NCI-H2227 treated with DMSO at 0.1 percent for 48 hours (cell line): Measurements from ENCODE around the gene APOBEC3H.

Experiments used
- DNase-seq: peaks from one replicate; lab custom pipeline; 2025; lab: John Stamatoyannopoulos, UW

Gene APOBEC3H

DNA sequence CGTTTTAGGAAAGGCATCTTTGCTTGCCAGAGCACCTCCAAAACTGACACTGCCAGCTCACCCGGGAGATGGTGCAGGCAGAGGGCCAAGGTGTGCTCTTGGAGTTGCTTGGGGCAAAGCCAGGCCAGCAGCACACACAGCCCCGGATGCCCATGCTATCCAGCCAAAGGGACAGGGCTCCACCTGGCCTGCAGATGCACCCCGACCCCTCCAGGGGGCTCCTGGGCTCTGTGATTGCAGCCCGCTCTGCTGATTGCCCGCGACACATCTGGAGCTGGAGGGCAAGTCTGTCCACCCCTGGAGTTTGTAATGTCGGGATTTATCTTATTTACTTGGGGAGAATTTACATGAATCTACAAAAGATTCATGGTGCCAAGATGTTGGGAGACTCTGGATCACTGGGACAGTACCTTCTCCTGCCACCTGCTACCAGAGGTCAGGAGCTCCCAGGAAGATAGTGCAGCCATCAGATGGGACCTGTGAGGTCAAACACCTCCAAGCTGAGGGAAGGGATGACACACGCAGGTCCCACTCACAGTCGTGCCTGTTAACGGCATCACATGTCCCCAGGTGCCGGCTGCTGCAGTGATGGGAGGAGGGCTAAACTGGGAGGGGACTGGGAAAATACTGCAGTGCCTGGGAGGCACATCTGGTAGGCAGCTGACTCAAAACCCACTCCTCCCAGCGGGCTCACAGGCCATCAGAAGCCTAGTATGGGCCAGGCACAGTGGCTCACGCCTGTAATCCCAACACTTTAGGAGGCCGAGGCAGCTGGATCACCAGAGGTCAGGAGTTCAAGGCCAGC lies 38.2 kb downstream of the APOBEC3H start:
- no peak for DNase-seq

DNA sequence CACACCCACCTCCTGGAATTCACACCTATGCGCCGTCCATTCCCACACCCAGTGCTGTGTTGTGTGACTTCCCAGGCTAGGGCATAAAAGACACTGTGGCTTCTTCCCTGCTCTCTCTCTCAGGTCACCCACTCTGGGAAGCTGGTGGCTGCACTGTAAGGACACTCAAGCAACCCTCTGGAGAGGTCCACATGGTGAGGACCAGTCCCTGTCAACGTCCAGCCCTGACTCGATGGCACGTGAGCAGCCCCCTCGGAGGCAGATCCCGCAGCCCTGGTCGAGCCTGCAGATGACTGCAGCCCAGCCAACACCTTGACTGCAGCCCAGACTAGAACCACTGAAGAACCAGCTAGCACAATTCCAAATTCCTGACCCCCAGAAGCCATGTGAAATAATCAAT lies 39.3 kb downstream of the APOBEC3H start:
- DNase-seq, result no peak

DNA sequence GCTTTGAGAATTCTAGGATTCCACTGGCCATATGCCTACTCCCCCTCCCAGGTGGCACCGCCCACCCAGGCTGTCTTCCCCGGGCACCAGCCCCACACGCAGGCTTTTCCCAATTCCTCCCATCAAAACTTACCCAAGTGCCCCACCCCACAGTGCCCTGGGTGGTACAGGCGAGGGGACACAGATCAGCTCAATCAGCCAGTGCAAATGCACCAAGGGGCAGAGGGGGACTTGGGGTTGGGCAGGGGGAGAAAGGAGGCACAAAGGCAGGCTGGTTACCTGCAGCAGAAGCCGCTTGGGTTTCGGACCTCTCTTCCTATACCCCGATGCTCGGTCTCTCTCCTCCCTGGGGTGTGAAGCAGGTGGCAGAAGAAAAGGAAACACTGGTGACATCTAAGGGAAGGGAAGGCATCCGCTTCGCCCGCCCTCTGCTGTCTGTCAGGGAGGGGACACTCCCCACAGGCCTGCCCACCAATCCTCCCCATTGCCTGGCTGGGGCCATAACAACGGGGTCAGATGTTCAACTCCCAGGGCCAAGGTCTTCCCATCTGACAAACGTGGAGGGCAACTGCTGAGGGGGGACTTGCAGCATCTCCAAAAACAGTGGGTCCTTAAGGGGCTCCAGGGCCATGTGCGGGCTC lies 41.4 kb downstream of the APOBEC3H start:
- DNase-seq, result no peak

DNA sequence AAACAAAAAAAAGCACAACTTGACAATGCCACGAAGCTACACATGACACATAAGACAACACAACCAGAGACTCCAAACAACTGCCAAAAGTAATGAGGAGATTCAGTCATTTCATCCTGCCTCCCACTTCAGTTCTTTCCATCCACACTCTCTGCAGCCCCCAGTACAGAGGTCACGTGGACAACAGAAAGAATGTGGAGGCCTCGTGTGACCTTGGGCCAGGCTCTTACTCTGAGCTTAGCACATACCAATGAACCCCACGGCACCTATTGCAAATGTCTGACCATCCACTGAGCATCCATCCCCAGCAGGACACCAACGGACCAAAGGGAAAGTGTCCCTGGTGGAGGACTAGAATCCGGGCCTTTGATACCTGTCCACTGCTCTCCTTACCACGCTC lies 42.9 kb downstream of the APOBEC3H start:
- DNase-seq, result no peak

DNA sequence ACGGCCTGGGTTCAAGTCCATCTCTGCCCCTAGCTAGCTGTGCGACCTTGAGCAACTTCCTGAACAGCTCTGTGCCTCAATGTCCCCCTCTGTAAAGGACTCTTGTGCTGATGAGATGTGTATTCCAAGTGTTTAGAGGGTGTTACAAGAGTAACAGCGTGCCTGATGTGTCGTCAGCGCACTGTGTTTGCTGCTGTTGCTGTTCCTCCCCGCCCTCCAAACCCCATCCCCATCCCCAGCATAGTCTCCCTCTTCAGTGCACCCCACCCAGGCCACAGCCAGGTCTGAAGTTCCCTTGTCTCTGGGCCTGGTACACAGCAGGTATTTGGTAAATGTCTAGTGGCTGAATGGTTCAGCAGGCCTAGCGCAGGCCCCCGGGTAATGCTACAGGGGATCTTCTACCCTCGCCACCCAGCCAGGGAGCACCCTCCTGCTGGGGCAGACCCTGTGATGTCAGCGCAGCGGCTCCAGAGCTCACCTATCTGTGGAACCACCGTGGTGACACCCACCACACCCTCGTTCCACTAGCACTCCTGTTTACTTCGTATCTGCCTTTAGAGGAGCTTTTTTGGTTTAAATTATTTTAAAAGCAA lies 45.1 kb downstream of the APOBEC3H start:
- DNase-seq, result no peak

DNA sequence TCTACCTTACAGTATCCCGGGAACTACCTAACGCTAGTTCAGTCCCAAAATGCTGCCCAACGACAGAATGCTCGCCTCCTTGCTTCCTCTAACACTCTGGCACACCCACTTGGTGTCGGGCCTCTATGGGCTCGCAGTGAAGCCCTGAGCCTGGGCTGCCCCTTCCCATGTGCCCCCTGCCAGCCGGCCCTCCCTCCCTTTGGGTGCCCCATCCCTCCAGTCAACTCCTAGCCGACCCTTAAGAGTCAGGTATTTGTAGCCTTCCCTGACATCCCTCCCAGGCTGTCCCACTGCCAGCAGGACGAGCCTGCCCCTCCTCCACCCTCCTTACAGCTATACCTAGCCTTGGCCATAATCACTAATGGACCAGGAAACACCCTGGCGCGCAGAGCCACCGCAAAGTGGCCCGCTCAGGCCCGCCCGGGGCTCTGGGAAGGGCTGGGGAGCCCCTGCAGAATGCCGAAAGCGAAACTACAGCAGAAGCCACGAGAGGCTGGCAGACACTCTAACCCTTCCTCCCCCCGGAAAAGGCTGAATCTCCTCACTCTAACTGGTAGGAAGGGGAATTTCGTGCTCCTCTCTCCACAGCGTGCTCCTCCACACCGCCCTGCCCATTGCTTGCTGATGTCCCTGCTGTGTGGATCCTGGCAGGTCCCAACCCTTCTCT lies 47.2 kb downstream of the APOBEC3H start:
- DNase-seq, result no peak

DNA sequence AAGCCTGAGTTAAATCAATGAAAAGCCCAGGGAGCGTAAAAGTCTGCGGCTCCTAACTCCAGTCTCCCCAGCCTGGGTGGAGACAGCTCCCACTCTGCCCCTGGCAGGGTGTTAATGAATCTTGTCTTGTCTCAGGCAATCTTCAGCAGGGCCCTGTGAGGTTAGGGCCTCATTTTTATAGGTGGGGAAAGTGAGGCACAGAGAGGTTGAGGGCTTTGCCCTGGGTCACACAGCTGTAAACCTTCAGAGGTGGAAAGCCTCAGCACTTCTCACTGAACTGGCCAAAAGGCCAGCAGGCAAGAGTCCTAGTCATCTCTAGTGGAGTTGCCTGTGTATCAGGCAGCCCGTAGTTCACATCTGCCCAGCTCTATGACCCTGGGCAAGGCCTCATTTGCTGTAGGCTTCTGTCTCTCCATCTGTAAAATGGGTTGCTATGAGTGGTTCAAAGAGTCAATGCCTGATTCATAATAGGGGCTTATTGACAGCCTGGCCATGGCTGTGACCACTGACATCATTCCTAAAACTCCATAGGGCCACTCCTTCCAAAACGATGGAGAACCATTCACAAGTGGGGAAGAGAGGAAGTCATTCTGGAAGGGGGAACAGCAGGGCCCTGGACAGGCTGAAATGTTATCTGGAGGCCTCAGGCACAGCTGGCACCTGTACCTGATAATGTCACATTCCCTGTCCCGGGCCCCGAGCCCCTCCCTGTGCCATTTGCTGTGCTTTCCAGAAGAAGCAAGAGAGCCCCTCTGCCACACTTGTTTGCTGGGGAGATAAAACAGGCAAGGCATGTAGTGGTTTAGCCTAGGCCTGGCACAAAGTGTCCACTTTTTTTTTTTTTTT lies 49.4 kb downstream of the APOBEC3H start:
- no peak for DNase-seq

DNA sequence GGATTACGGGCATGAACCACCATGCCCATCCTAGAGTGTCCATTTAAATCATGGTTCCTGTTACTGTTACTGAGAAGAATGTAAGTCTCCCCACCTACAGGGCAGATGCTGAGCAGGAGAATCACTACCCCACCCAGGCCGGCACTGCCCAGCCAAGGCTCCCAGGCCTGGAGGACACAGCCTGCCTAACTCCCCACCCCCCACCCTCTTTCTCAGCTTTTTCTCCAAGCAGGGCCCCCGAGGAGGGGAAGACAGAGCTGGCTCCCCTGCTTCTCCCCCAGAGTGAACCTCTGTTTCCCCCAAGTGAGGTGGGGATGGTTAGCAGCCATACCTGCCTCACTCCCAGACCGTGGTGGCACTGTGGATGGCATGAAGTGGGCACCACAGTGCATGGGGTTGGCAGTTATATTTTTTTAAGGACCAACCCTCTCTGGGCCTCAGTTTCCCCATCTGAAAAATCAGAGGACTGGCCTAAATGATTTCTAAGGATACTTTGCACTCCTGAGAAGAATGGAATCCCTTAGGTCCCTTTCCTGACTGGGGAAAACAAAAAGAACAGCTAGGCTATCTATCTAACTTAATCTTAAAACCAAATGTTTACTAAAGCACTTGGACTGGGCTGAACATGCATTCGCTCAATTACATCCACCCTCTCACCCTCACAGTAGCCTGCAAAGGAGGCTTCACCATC lies 50.4 kb downstream of the APOBEC3H start:
- no peak for DNase-seq

DNA sequence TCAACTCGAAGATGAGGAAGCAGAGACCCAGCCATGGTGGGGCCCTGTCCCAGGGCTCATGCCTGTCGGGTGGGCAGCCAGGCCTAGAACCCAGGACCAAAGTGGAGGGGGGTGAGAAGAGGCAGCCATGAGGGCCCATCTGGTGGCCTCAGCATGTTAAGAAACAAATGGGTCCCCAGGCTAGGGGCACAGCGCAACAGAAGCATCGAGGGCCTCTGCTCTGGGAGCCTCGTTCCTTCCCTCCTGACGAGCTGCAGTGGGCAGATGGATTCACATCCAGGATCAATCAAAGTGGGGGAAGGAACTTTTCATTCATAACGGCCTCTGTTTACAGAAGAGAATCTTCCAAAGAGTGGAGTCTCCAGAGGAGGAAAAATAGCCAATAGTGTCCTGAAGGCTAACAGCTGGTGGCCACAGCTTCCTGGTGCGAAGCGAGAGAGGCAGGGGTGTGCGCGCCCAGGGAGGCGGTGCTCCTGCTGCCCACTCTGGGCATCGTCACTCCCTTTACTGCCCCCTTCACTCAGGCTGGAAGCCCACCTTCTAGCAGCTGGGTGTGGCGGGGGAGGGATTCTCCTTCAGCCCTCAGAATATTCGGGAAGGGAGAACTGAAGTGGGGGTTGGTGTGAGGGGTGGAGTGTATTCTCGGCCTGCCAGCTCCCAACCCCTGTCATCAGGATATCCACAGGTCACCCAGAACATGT lies 51.1 kb downstream of the APOBEC3H start:
- no peak for DNase-seq

DNA sequence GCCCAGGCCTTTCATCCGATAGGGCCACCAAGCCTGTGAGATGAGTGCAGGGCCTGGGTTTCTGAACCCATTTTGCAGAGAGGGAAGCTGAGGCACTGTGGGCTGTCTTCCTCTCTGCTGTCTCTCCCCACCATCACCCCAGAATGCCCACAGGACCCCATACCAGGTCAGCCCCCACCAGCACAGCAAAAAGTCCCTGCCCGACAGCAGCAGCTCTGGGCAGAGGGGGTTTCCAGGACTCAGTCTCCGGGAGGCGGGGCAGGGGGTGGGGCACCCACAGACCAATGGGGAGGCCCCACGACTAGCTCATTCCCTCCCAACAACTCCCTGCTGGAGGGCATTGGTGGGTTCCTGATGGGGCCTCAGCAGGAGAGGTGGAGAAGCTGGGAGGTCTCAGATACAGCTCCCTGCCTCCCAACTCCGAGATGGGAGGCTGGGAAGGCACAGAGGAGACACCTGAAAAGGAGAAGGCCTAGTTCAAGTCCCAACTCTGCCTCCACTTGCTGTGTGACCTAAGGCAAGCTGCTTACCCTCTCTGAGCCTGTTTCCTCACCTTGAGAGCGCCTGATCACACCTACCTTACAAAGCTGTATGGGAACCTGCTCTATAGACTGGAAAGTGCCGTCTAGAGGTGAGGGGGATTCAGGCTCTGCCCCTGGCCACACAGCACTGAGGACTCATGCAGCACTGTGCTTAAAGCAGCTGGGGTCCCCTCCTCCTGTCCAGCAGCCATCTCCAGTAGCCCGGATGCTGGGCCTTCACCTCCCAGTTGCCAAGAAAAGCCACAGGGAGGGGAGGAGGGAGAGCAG lies 51.9 kb downstream of the APOBEC3H start:
- DNase-seq, result no peak

DNA sequence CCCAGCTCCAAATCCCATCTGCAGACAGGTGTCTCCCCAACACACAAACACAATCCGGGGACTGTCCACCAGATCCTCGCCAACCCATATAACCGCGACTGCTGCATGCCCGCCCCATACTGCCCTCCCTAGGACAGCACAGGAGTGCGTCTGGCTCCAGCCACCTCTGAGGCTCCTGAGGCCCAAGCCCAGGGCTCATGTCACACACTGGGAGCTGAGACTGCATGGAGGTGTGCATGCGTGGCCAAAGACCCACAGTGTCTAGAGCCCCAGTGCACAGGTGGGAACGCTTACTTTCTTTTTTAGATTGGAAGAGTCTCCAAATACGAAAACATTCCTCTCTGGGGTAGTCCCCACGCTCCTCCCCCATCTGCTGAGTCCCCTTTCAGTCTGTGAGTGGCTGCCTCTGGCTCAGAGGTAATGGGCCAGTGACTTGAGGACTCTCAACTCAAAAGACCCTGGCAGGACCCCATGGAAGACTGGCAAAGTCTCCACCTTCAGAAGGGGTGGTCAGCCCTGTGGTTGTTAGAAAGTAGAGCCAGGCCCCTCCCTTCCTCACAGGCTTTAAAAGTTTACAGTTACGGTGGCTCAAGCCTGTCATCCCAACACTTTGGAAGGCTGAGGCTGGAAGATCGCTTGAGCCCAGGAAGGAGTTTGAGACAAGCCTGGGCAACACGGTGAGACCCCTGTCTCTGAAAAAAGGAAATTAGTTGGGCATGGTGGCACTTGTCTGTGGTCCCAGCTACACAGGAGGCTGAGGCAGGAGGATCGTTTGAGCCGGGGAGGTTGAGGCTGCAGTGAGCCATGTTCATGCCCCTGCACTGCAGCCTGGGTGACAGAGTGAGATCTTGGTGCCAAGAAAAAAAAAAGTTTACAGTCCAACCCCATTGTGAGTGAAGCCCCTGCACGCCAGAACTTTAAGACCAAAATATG lies 53.1 kb downstream of the APOBEC3H start:
- no peak for DNase-seq

DNA sequence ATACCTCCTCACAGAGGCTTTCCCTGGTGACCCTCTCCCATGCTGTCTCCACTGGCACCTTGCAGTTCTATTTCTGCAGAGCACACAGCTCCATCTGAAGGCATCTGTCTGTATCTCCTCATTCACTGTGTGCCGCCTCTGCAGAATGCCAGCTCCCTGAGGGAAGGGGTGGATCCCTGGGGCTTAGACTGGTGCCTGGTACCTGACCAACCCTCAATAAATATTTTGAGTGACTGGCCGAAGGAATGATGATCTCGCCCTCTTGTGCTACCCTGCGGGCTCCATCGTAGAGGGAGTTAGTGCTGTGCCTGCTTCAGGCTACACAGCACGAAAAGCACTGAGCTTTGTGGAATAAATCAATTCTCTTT lies 53.8 kb downstream of the APOBEC3H start:
- DNase-seq, result no peak

DNA sequence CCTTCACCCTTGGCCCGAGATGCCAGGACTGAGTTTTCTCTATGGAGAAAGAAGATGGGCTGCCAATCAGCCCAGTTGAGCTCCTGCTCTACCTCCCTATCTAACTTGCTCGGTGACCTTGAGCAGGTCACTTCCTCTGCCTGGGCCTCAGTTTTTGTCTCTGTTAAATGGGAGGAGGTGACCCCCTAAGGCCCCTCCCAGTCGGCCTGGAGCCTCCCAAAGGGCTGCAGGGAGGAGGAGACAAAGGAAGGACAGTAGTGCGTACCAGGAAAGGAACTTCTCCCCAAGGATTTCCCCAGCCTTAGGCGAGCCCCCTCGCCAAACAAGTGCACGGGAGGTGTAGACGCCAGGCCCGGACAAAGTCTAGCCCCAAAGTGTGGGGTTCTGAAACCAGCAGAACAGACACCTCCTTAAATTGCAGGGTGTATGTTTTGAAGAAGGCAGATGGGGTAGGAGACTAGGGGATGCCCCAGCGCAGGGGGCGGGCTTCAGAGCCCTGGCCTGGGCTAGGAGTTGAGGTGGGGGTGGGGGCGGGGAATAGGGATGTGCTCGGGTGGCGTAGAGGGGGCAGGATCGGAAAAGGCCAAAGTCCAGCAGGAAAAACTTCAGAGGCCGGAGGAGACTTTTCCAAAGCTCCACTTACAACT lies 54.4 kb downstream of the APOBEC3H start:
- no peak for DNase-seq

DNA sequence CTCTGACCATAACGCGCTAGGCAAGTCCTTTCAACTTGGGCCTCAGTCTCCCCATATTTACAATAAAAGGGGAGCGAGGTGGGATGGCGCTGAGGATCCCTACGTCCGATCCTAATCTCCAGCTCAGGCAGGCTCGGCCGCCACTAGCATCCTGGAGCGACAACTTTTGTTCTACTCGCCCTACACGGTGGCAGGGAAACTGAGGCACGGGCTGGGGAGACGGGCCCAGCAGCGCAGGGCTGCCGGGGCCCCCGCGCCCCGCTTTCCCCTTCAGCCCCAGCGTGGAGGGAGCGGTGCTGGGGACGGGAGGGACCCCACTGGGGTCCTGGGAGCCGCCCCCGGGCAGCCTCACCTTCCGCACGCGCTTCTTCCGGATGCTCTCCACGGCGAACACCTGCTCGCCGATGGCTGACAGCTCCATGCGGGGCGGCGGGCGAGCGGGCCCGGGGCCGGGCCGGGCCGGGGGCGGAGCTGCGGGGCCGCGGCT lies 55.0 kb downstream of the APOBEC3H start:
- no peak for DNase-seq

DNA sequence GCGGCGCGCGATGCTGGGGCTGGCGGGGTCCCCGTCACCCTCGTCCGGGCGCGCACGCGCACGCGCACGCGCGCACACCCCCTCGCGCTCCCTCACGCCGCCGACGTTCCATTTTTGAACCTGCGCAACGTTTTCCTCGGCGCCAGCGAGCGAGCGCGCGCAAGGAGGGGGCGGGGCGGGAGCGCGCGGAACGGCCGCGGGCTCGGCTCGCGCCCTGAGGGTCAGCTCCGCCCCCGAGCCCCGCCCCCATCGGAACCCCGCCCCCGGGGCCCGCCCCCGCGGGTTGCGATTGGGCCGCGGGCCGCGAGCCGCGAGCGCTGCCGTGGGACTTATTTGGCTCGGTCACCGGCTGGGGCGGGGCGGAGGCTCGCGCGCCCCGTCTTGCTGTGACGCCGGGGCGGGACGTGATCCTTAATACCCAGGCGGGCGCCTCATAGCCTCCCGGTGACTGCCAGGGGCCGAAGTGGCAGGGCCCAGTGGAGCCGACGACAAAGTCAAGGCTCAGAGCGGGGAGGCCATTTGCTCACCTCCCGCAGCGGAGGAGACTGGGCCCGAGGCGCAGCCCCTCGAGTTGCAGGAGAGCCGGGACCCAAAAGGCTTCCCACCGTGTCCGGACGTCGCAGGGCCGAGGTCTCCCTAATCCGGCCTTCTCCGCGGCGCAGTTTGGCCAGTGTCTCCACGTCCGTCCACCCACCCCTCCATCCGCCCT lies 55.6 kb downstream of the APOBEC3H start, which contains the start of gene CBX7:
TSS of gene CBX7 (minus strand) at position 170 of the 709 bp plus-strand sequence. CDS start 236 bp downstream, outside the sequence.
- peak; percentile 64 for DNase-seq

DNA sequence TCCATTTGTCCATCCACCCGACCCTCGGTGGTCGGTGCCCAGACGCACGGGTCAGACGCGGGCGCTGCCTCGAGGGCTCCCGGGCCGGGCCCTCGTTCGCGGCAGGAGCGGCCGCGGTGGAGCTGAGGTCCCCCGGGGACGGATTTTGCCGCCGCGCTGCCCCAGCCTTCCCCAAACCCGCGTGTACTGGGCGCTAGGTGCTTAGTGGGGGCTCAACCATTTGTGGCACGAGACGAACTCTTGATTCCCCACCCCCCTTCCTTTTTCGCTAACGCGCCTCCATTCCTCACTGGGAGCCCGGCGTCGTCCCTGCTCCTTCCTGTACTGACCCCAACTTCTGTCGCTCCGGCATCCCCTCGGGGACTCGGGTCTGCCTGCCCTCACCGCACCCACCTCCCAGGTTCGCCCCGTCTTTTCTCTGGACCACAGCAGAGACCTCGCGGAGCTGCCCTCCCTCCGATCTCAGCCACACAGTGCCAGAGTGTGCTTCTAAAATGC lies 56.2 kb downstream of the APOBEC3H start:
- DNase-seq, result no peak
